Measurements from ENCODE around the gene LPP. TPM values are rescaled to one million over a fixed set of nuclear protein-coding genes. Genes with fewer than 3 reads are reported as not detected.

Gene LPP
- total RNA-seq, 1 donor, result 77.4 TPM

DNA sequence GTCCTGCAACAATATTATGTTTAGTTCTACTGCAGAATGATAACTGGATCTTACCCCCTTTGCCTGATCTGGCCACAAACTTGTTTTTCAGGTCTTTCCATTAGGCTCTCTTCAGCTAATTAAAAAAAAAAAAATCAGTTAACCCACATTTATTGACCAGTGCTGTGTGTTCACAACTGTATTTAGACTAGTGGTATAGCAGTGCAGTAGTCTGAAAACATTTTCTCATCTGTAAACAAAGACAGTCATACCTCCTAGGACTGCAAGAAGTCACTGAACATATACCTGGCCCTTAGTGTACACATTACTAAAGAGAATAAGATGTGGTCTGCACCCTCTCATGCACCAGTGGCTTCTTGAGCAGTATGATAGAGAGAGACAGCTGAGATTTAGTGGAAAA lies 22.5 kb downstream of the LPP start:
- TF ChIP-seq, protein P1, sequence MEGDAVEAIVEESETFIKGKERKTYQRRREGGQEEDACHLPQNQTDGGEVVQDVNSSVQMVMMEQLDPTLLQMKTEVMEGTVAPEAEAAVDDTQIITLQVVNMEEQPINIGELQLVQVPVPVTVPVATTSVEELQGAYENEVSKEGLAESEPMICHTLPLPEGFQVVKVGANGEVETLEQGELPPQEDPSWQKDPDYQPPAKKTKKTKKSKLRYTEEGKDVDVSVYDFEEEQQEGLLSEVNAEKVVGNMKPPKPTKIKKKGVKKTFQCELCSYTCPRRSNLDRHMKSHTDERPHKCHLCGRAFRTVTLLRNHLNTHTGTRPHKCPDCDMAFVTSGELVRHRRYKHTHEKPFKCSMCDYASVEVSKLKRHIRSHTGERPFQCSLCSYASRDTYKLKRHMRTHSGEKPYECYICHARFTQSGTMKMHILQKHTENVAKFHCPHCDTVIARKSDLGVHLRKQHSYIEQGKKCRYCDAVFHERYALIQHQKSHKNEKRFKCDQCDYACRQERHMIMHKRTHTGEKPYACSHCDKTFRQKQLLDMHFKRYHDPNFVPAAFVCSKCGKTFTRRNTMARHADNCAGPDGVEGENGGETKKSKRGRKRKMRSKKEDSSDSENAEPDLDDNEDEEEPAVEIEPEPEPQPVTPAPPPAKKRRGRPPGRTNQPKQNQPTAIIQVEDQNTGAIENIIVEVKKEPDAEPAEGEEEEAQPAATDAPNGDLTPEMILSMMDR (IDR thresholded peaks at IDR 0.05; ENCODE audit: extremely low read depth, low read depth, low read length), result no peak
- Histone ChIP-seq H3K4me1 (ENCODE audit: insufficient read depth, low read length) (peaks cover 20% of the 10 kb centered on the region), H3K27ac (ENCODE audit: low read depth, low read length) (no peak overlapping the region), H2AFZ (ENCODE audit: low read length) (no peak overlapping the region), H3K9me3 (ENCODE audit: low read depth, low read length) (no peaks in the 10 kb centered on the region), H3K27me3 (ENCODE audit: insufficient read depth, low read length) (no peaks in the 10 kb centered on the region), H4K20me1 (ENCODE audit: insufficient read depth, low read length) (peaks cover 36% of the 10 kb centered on the region), H3K79me2 (ENCODE audit: insufficient read depth, low read length) (peaks cover 92% of the 10 kb centered on the region), H3K4me3 (ENCODE audit: insufficient read depth, low read length) (no peak overlapping the region), H3K36me3 (ENCODE audit: insufficient read depth, low read length) (peaks cover 7% of the 10 kb centered on the region), H3K4me2 (ENCODE audit: insufficient read depth, low read length) (no peak overlapping the region)
- DNase-seq (ENCODE audit: insufficient read length, low spot score, missing footprints), result no peak

DNA sequence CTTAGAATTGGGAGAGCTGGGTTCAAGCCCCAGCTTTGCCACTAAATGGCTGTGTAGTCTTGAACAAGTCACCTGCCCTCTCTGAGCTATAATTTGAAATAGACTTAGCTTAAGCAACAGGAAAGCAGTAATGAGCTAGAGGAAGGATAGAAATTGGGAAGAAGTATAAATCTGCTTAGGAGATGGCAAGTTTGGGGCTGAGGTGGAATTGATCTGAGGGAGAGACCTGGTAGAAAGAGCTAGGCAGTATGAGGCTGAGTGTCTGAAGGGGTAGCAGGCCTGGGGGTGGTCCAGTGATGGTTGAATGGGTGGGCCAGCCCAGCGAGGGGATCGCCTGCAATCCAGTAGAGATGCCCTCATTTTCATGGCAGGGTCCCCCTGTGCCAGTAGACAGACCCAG lies 22.9 kb downstream of the LPP start:
- Histone ChIP-seq H4K20me1 (ENCODE audit: insufficient read depth, low read length) (peaks cover 33% of the 10 kb centered on the region), H3K9me3 (ENCODE audit: low read depth, low read length) (no peaks in the 10 kb centered on the region)
- TF ChIP-seq, protein P1 (IDR thresholded peaks at IDR 0.05; ENCODE audit: extremely low read depth, low read depth, low read length), result no peak

DNA sequence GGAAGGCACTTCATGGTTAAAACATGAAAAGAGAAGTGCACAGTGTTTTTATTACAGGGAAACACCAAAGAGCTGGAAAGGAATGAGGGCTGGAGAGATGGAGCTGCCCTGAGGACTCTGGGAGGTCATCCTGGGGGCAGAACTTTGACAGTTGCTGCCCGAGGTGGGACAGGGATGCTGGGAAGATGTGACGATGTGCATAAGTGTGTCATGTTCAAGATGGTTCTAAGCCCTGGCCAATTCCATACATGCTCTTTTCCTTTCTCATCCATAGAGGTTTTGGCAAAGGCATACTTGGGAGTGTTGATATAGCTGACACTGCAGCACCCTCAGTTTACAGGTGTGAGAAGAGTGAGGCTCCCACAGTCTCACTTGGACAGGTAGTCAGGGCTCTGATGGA lies 23.8 kb downstream of the LPP start:
- Histone ChIP-seq H3K27me3 (ENCODE audit: insufficient read depth, low read length) (no peaks in the 10 kb centered on the region), H3K4me2 (ENCODE audit: insufficient read depth, low read length) (no peak overlapping the region), H3K4me3 (ENCODE audit: insufficient read depth, low read length) (no peak overlapping the region), H3K4me1 (ENCODE audit: insufficient read depth, low read length) (peaks cover 20% of the 10 kb centered on the region), H4K20me1 (ENCODE audit: insufficient read depth, low read length) (peaks cover 30% of the 10 kb centered on the region), H2AFZ (ENCODE audit: low read length) (no peak overlapping the region), H3K79me2 (ENCODE audit: insufficient read depth, low read length) (peaks cover 90% of the 10 kb centered on the region), H3K27ac (ENCODE audit: low read depth, low read length) (peak overlapping the region; percentile 8), H3K9me3 (ENCODE audit: low read depth, low read length) (no peaks in the 10 kb centered on the region), H3K36me3 (ENCODE audit: insufficient read depth, low read length) (peaks cover 7% of the 10 kb centered on the region)
- no peak for DNase-seq (ENCODE audit: insufficient read length, low spot score, missing footprints)
- TF ChIP-seq, protein P1 (IDR thresholded peaks at IDR 0.05; ENCODE audit: extremely low read depth, low read depth, low read length), result no peak

More for the DNA sequence above, 22.9 kb downstream of the LPP start:
- Histone ChIP-seq H3K27me3 (ENCODE audit: insufficient read depth, low read length) (no peaks in the 10 kb centered on the region), H3K4me2 (ENCODE audit: insufficient read depth, low read length) (no peak overlapping the region), H3K79me2 (ENCODE audit: insufficient read depth, low read length) (peaks cover 91% of the 10 kb centered on the region), H3K4me1 (ENCODE audit: insufficient read depth, low read length) (peaks cover 20% of the 10 kb centered on the region), H2AFZ (ENCODE audit: low read length) (no peak overlapping the region), H3K4me3 (ENCODE audit: insufficient read depth, low read length) (no peak overlapping the region), H3K36me3 (ENCODE audit: insufficient read depth, low read length) (peaks cover 7% of the 10 kb centered on the region), H3K27ac (ENCODE audit: low read depth, low read length) (no peak overlapping the region)
- DNase-seq (ENCODE audit: insufficient read length, low spot score, missing footprints), result no peak

DNA sequence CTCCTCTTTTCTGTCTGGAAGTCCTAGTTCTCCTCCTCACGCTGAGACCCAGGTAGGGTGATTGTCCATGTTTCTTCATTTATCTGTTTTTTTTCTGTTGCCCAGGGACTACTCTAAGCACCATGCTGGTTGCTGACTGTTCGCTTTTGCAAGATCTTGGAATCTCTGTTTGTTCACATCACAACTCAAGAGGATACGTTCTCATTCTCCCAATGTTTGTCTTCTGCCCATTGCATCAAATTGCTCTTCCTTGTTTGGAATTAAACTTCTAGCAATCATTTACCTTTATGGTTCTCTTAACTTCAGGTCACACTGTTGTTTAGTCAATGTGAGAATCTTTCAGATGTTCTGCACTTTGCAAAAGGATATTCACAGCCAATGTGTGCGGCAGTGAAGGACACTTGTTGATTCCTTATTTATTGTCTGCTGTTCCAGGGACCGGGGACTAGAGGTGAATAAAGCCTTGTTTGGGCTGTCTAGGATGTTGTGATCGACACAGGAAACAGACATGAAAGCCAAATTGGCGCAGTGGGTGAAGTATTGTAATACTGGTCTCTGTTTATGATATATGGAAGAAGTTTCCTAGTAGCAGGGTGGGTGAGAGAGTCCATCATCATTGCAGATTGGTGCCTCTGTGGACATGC lies 24.5 kb downstream of the LPP start:
- H3K27ac ChIP-seq (ENCODE audit: low read depth, low read length), result peak overlapping the region; percentile 57
- H3K4me2 ChIP-seq (ENCODE audit: insufficient read depth, low read length), result no peak overlapping the region
- H4K20me1 ChIP-seq (ENCODE audit: insufficient read depth, low read length), result peaks cover 37% of the 10 kb centered on the region
- no peaks in the 10 kb centered on the region for H3K9me3 ChIP-seq (ENCODE audit: low read depth, low read length)
- no peaks in the 10 kb centered on the region for H3K27me3 ChIP-seq (ENCODE audit: insufficient read depth, low read length)
- peaks cover 92% of the 10 kb centered on the region for H3K79me2 ChIP-seq (ENCODE audit: insufficient read depth, low read length)
- TF ChIP-seq, protein P1 (IDR thresholded peaks at IDR 0.05; ENCODE audit: extremely low read depth, low read depth, low read length), result no peak
- no peak for DNase-seq (ENCODE audit: insufficient read length, low spot score, missing footprints)
- no peak overlapping the region for H3K4me3 ChIP-seq (ENCODE audit: insufficient read depth, low read length)
- no peak overlapping the region for H2AFZ ChIP-seq (ENCODE audit: low read length)
- H3K36me3 ChIP-seq (ENCODE audit: insufficient read depth, low read length), result peaks cover 7% of the 10 kb centered on the region
- H3K4me1 ChIP-seq (ENCODE audit: insufficient read depth, low read length), result peaks cover 20% of the 10 kb centered on the region
